HG03064 (cell line): ENCODE results near the gene CD4.
A peak's percentile ranks its signal among the peaks of the same experiment; 100 is the strongest.

Experiments used
- ATAC-seq: cut with Tn5 transposase; IDR thresholded peaks from one replicate; pipeline ENCODE4 v1.9.1; 2021; ENCODE audit warnings: low read depth; ENCODE audit not compliant: unreplicated experiment

CD4 gene

GRCh38 chr12:6826734-6827436, 37.6 kb downstream of the CD4 start:
- ATAC-seq, result no peak

- no peak for ATAC-seq
Measured at GRCh38 chr12:6827437-6827911, 38.1 kb downstream of the CD4 start.

- ATAC-seq, result no peak
Measured at GRCh38 chr12:6827982-6828780, 38.9 kb downstream of the CD4 start, which contains the start of gene P3H3. P3H3 (plus strand) TSS chr12:6828407; CDS start chr12:6828441, 34 bp downstream.

GRCh38 chr12:6828781-6829535, 39.6 kb downstream of the CD4 start:
- ATAC-seq, result no peak

GRCh38 chr12:6829536-6830220, 40.4 kb downstream of the CD4 start:
- ATAC-seq, result no peak

- no peak for ATAC-seq
Measured at GRCh38 chr12:6830286-6830890, 41.1 kb downstream of the CD4 start.

- ATAC-seq, result no peak
Measured at GRCh38 chr12:6830999-6831398, 41.7 kb downstream of the CD4 start.

- no peak for ATAC-seq
Measured at GRCh38 chr12:6831450-6831995, 42.2 kb downstream of the CD4 start.

- ATAC-seq, result no peak
Measured at GRCh38 chr12:6832125-6832524, 42.8 kb downstream of the CD4 start.

GRCh38 chr12:6833189-6833890, 44.0 kb downstream of the CD4 start:
- no peak for ATAC-seq

- ATAC-seq, result no peak
Measured at GRCh38 chr12:6834254-6834653, 44.9 kb downstream of the CD4 start.

- ATAC-seq, result no peak
Measured at GRCh38 chr12:6834873-6835272, 45.5 kb downstream of the CD4 start.

GRCh38 chr12:6836851-6837250, 47.5 kb downstream of the CD4 start:
- ATAC-seq, result no peak

GRCh38 chr12:6837370-6838060, 48.2 kb downstream of the CD4 start:
- ATAC-seq, result no peak

- no peak for ATAC-seq
Measured at GRCh38 chr12:6838854-6839253, 49.5 kb downstream of the CD4 start.

- ATAC-seq, result peak; percentile 68
Measured at GRCh38 chr12:6839482-6840201, 50.3 kb downstream of the CD4 start.

GRCh38 chr12:6840330-6840729, 51.0 kb downstream of the CD4 start:
- ATAC-seq, result no peak
